Choroid plexus epithelial cell (primary cell): ENCODE data around the gene SFTA2.

Experiments
- DNase-seq: peaks from one replicate; pipeline ENCODE4 v3.0.0-alpha.2; 2010; ENCODE audit warnings: low read depth
- H3K4me3 ChIP-seq: 2 replicates; pipeline ENCODE4 v1.5.1; 2011; ENCODE audit warnings: low read depth, mild to moderate bottlenecking, control low read depth, low read length, moderate library complexity
- CTCF ChIP-seq: conservative IDR thresholded peaks from 2 replicates; pipeline ENCODE4 v1.5.1; 2011; ENCODE audit warnings: low read depth, mild to moderate bottlenecking, control low read depth, inconsistent platforms, low read length, moderate library complexity

The SFTA2 gene

GRCh38 chr6:30922447-30922852 is 9.5 kb downstream of the SFTA2 start:
- DNase-seq: no peak
- no peak overlapping the region for H3K4me3 ChIP-seq
- no peak for TF ChIP-seq CTCF

GRCh38 chr6:30918670-30919069 is 13.3 kb downstream of the SFTA2 start:
- TF ChIP-seq CTCF: no peak
- DNase-seq: no peak

GRCh38 chr6:30917487-30917886 is 14.5 kb downstream of the SFTA2 start:
- no peak overlapping the region for H3K4me3 ChIP-seq
- no peak for TF ChIP-seq CTCF
- no peak for DNase-seq

More at GRCh38 chr6:30918670-30919069, 13.3 kb downstream of the SFTA2 start:
- no peak overlapping the region for H3K4me3 ChIP-seq

- DNase-seq: no peak
- no peak for TF ChIP-seq CTCF
- H3K4me3 ChIP-seq: no peak overlapping the region
Measured at GRCh38 chr6:30917041-30917440, 14.9 kb downstream of the SFTA2 start.

- TF ChIP-seq CTCF: peak; percentile 77
- peak; percentile 80 for DNase-seq
- H3K4me3 ChIP-seq: no peak overlapping the region
Measured at GRCh38 chr6:30915591-30915946, 16.4 kb downstream of the SFTA2 start.

- no peak for DNase-seq
- H3K4me3 ChIP-seq: peak overlapping the region; percentile 63
- no peak for TF ChIP-seq CTCF
Measured at GRCh38 chr6:30914854-30915590, 16.9 kb downstream of the SFTA2 start.
